Measurements from ENCODE around the gene ZNF276. TPM values are rescaled to one million over a fixed set of nuclear protein-coding genes. Genes with fewer than 3 reads are reported as not detected.
A peak's percentile ranks its signal among the peaks of the same experiment; 100 is the strongest.

ZNF276 gene
- total RNA-seq, 1 donor from 2014 or later, result 22.5 TPM

- Mint-ChIP-seq H3K27me3 (no peaks in the 10 kb centered on the region), H3K36me3 (ENCODE audit: insufficient read depth) (peaks cover 26% of the 10 kb centered on the region), H3K27ac (peak overlapping the region; percentile 49), H3K9me3 (ENCODE audit: low read depth) (no peaks in the 10 kb centered on the region), H3K4me1 (ENCODE audit: low read depth) (no peaks in the 10 kb centered on the region), H3K4me3 (ENCODE audit: low read depth) (no peak overlapping the region)
- no peak for DNase-seq (ENCODE audit: low spot score, unreplicated experiment)
- TF ChIP-seq CTCF (IDR thresholded peaks at IDR 0.05; ENCODE audit: unreplicated experiment), result no peak
Measured at GRCh38 chr16:89730610-89731234, 9.4 kb downstream of the ZNF276 start.

- H3K27me3 Mint-ChIP-seq, result no peaks in the 10 kb centered on the region
- no peak for DNase-seq (ENCODE audit: low spot score, unreplicated experiment)
- no peak overlapping the region for H3K27ac Mint-ChIP-seq
- no peaks in the 10 kb centered on the region for H3K4me1 Mint-ChIP-seq (ENCODE audit: low read depth)
- H3K36me3 Mint-ChIP-seq (ENCODE audit: insufficient read depth), result peaks cover 26% of the 10 kb centered on the region
- H3K4me3 Mint-ChIP-seq (ENCODE audit: low read depth), result no peak overlapping the region
- no peak for TF ChIP-seq CTCF (IDR thresholded peaks at IDR 0.05; ENCODE audit: unreplicated experiment)
- no peaks in the 10 kb centered on the region for H3K9me3 Mint-ChIP-seq (ENCODE audit: low read depth)
Measured at GRCh38 chr16:89732142-89732917, 11.0 kb downstream of the ZNF276 start.

GRCh38 chr16:89732918-89733242 is 11.5 kb downstream of the ZNF276 start:
- Mint-ChIP-seq H3K4me1 (ENCODE audit: low read depth) (no peaks in the 10 kb centered on the region), H3K27me3 (no peaks in the 10 kb centered on the region), H3K4me3 (ENCODE audit: low read depth) (no peak overlapping the region), H3K27ac (no peak overlapping the region), H3K36me3 (ENCODE audit: insufficient read depth) (peaks cover 26% of the 10 kb centered on the region), H3K9me3 (ENCODE audit: low read depth) (no peaks in the 10 kb centered on the region)
- no peak for TF ChIP-seq CTCF (IDR thresholded peaks at IDR 0.05; ENCODE audit: unreplicated experiment)
- DNase-seq (ENCODE audit: low spot score, unreplicated experiment), result no peak

- no peak for DNase-seq (ENCODE audit: low spot score, unreplicated experiment)
- Mint-ChIP-seq H3K4me1 (ENCODE audit: low read depth) (no peaks in the 10 kb centered on the region), H3K36me3 (ENCODE audit: insufficient read depth) (peaks cover 26% of the 10 kb centered on the region), H3K27me3 (no peaks in the 10 kb centered on the region), H3K9me3 (ENCODE audit: low read depth) (no peaks in the 10 kb centered on the region), H3K27ac (no peak overlapping the region), H3K4me3 (ENCODE audit: low read depth) (no peak overlapping the region)
- TF ChIP-seq CTCF (IDR thresholded peaks at IDR 0.05; ENCODE audit: unreplicated experiment), result no peak
Measured at GRCh38 chr16:89733322-89733721, 12.0 kb downstream of the ZNF276 start.

- no peaks in the 10 kb centered on the region for H3K9me3 Mint-ChIP-seq (ENCODE audit: low read depth)
- peaks cover 27% of the 10 kb centered on the region for H3K36me3 Mint-ChIP-seq (ENCODE audit: insufficient read depth)
- H3K27ac Mint-ChIP-seq, result no peak overlapping the region
- H3K4me1 Mint-ChIP-seq (ENCODE audit: low read depth), result no peaks in the 10 kb centered on the region
- H3K4me3 Mint-ChIP-seq (ENCODE audit: low read depth), result no peak overlapping the region
- no peak for DNase-seq (ENCODE audit: low spot score, unreplicated experiment)
- no peaks in the 10 kb centered on the region for H3K27me3 Mint-ChIP-seq
- TF ChIP-seq CTCF (IDR thresholded peaks at IDR 0.05; ENCODE audit: unreplicated experiment), result no peak
Measured at GRCh38 chr16:89733792-89734191, 12.5 kb downstream of the ZNF276 start.

Measured in progenitor cell of endocrine pancreas (in vitro differentiated cells).